Mesenchymal stem cell (in vitro differentiated cells and primary cell): ENCODE results near the gene TOR1B.

Experiments
- DNase-seq: peaks from one replicate; pipeline ENCODE4 v3.0.0-alpha.2; 2013
- H2AFZ ChIP-seq: one replicate; pipeline ENCODE4 v1.6.1; 2013; ENCODE audit warnings: low read depth, mild to moderate bottlenecking, control low read depth, inconsistent platforms, low read length, moderate library complexity
- H2AK5ac ChIP-seq: 2 replicates; pipeline ENCODE4 v1.6.1; 2013; ENCODE audit warnings: low read length, moderate library complexity, mild to moderate bottlenecking, inconsistent platforms; ENCODE audit not compliant: severe bottlenecking
- H2BK120ac ChIP-seq: one replicate; pipeline ENCODE4 v1.6.1; 2013; ENCODE audit warnings: low read depth, mild to moderate bottlenecking, inconsistent platforms, low read length, moderate library complexity
- H2BK12ac ChIP-seq, 2 experiments: one replicate each; pipeline ENCODE4 v1.6.1; 2013; ENCODE audit warnings: inconsistent platforms in 2 of 2, low read length in 2 of 2, mild to moderate bottlenecking in 2 of 2, moderate library complexity in 2 of 2, control low read depth in 1 of 2
- H2BK15ac ChIP-seq: one replicate; pipeline ENCODE4 v1.6.1; 2013; ENCODE audit warnings: mild to moderate bottlenecking, low read depth, inconsistent platforms; ENCODE audit not compliant: poor library complexity, severe bottlenecking
- H2BK5ac ChIP-seq: 2 replicates; pipeline ENCODE4 v1.6.1; 2013; ENCODE audit warnings: low read depth, mild to moderate bottlenecking, low read length, control low read depth, inconsistent platforms; ENCODE audit not compliant: poor library complexity, severe bottlenecking
- H3K14ac ChIP-seq, 2 experiments: one replicate each; pipeline ENCODE4 v1.6.1; 2013; ENCODE audit warnings: inconsistent platforms in 2 of 2, low read length in 2 of 2, control low read depth in 1 of 2, mild to moderate bottlenecking in 1 of 2, moderate library complexity in 1 of 2
- H3K18ac ChIP-seq, 2 experiments: one replicate each; pipeline ENCODE4 v1.6.1; 2013; ENCODE audit warnings: inconsistent platforms in 2 of 2, low read length in 2 of 2, control low read depth in 1 of 2, low read depth in 1 of 2, mild to moderate bottlenecking in 1 of 2
- H3K23ac ChIP-seq, 2 experiments: one replicate each; pipeline ENCODE4 v1.6.1; 2013; ENCODE audit warnings: inconsistent platforms in 2 of 2, low read length in 2 of 2, mild to moderate bottlenecking in 2 of 2, moderate library complexity in 2 of 2, control low read depth in 1 of 2
- H3K27ac ChIP-seq: 2 replicates; pipeline ENCODE4 v1.5.1; 2013; ENCODE audit warnings: mild to moderate bottlenecking, moderate library complexity, low read length, control low read depth, inconsistent platforms; ENCODE audit not compliant: poor library complexity, severe bottlenecking
- H3K27me3 ChIP-seq, 2 experiments: 2 replicates each; pipeline versions ENCODE4 v1.6.1 to v1.7.0; 2013; ENCODE audit warnings: low read length in 2 of 2, mild to moderate bottlenecking in 2 of 2, moderate library complexity in 2 of 2, control low read depth in 1 of 2, inconsistent platforms in 1 of 2; ENCODE audit not compliant: control insufficient read depth in 1 of 2, insufficient read depth in 1 of 2
- H3K36me3 ChIP-seq, 2 experiments: 2 replicates each; pipeline versions ENCODE4 v1.6.1 to v1.7.0; 2013; ENCODE audit warnings: low read length in 2 of 2, control low read depth in 1 of 2, inconsistent platforms in 1 of 2, low read depth in 1 of 2, mild to moderate bottlenecking in 1 of 2; ENCODE audit not compliant: insufficient read depth in 2 of 2, control insufficient read depth in 1 of 2
- H3K4ac ChIP-seq, 2 experiments: one replicate each; pipeline ENCODE4 v1.6.1; 2013; ENCODE audit warnings: inconsistent platforms in 2 of 2, low read length in 2 of 2, mild to moderate bottlenecking in 2 of 2, moderate library complexity in 2 of 2, control low read depth in 1 of 2, low read depth in 1 of 2
- H3K4me1 ChIP-seq: 2 replicates; pipeline ENCODE4 v1.6.1; 2013; ENCODE audit warnings: low read depth, low read length, control low read depth; ENCODE audit not compliant: control insufficient read depth, insufficient read depth
- H3K4me2 ChIP-seq: 2 replicates; pipeline ENCODE4 v1.6.1; 2013; ENCODE audit warnings: low read length, mild to moderate bottlenecking, inconsistent platforms; ENCODE audit not compliant: poor library complexity, severe bottlenecking
- H3K4me3 ChIP-seq, 2 experiments: 2 replicates each; pipeline versions ENCODE4 v1.5.1 to v1.7.0; 2013; ENCODE audit warnings: low read length in 2 of 2, mild to moderate bottlenecking in 2 of 2, control low read depth in 1 of 2, low read depth in 1 of 2; ENCODE audit not compliant: insufficient read depth in 1 of 2
- H3K79me1 ChIP-seq: replicated peaks from 2 replicates; pipeline ENCODE4 v1.6.1; 2013; ENCODE audit warnings: mild to moderate bottlenecking, control low read depth, low read length, inconsistent platforms; ENCODE audit not compliant: poor library complexity, severe bottlenecking
- H3K9ac ChIP-seq: 2 replicates; pipeline ENCODE4 v1.7.0; 2013; ENCODE audit warnings: mild to moderate bottlenecking, low read length, moderate library complexity
- H3K9me3 ChIP-seq: 2 replicates; pipeline ENCODE4 v1.7.0; 2013; ENCODE audit warnings: mild to moderate bottlenecking, low read length; ENCODE audit not compliant: control insufficient read depth
- H4K8ac ChIP-seq: one replicate; pipeline ENCODE4 v1.6.1; 2013; ENCODE audit warnings: inconsistent platforms, mild to moderate bottlenecking, low read length, moderate library complexity
- H4K91ac ChIP-seq: one replicate; pipeline ENCODE4 v1.6.1; 2013; ENCODE audit warnings: mild to moderate bottlenecking, low read length, inconsistent platforms
- WGBS: methylation state at CpG from one replicate; pipeline ENCODE4 v1.1.7; 2013; ENCODE audit warnings: mixed read lengths; 5-methylcytosine and 5-hydroxymethylcytosine counted together

Gene TOR1B

GRCh38 chr9:129823935-129824601, 21.1 kb downstream of the TOR1B start, which contains the start of gene TOR1A:
TOR1A (minus strand) TSS chr9:129824136; CDS start chr9:129824085, 51 bp downstream.
- peak within 1 kb of the TSS; percentile 32 to 85 for H3K4ac ChIP-seq
- H3K36me3 ChIP-seq, result peaks cover 39 to 56% of the 10 kb centered on the region in 2 experiments
- H3K4me1 ChIP-seq, result peaks cover 6% of the 10 kb centered on the region
- peak within 1 kb of the TSS; percentile 84 to 91 for H3K18ac ChIP-seq
- peak within 1 kb of the TSS in 1 of 2 experiments; percentile 46 for H3K14ac ChIP-seq
- H3K4me3 ChIP-seq, result peak within 1 kb of the TSS; percentile 81 to 82
- H3K23ac ChIP-seq, result no peak within 1 kb of the TSS
- peak within 1 kb of the TSS; percentile 87 for H3K4me2 ChIP-seq
- H2BK12ac ChIP-seq, result no peak within 1 kb of the TSS
- H3K27me3 ChIP-seq, result no peaks in the 10 kb centered on the region
- no peak within 1 kb of the TSS for H2BK5ac ChIP-seq
- peak within 1 kb of the TSS; percentile 87 for H3K9ac ChIP-seq
- peak within 1 kb of the TSS; percentile 94 for H4K91ac ChIP-seq
- peak within 1 kb of the TSS; percentile 86 for H4K8ac ChIP-seq
- 6% methylated on average over 42 of the region's 47 CpGs for WGBS
- peak within 1 kb of the TSS; percentile 59 for H3K27ac ChIP-seq
- peak within 1 kb of the TSS; percentile 88 for H2BK120ac ChIP-seq
- H2AFZ ChIP-seq, result peak within 1 kb of the TSS; percentile 39
- peak; percentile 95 for DNase-seq
- peak within 1 kb of the TSS; percentile 34 for H2BK15ac ChIP-seq
- H2AK5ac ChIP-seq, result no peak within 1 kb of the TSS
- H3K9me3 ChIP-seq, result no peaks in the 10 kb centered on the region
- H3K79me1 ChIP-seq, result peaks cover 15% of the 10 kb centered on the region

- no peak overlapping the region for H2BK120ac ChIP-seq
- H3K4me1 ChIP-seq, result peaks cover 6% of the 10 kb centered on the region
- no peak overlapping the region for H3K23ac ChIP-seq
- H4K91ac ChIP-seq, result no peak overlapping the region
- no peak overlapping the region for H4K8ac ChIP-seq
- H2AK5ac ChIP-seq, result no peak overlapping the region
- 97% methylated on average over 6 of the region's 6 CpGs for WGBS
- H3K4ac ChIP-seq, result no peak overlapping the region
- no peak overlapping the region for H3K4me3 ChIP-seq
- no peak overlapping the region for H2BK5ac ChIP-seq
- peaks cover 42 to 62% of the 10 kb centered on the region in 2 experiments for H3K36me3 ChIP-seq
- H2BK12ac ChIP-seq, result no peak overlapping the region
- no peaks in the 10 kb centered on the region for H3K9me3 ChIP-seq
- H2BK15ac ChIP-seq, result no peak overlapping the region
- DNase-seq, result no peak
- H3K9ac ChIP-seq, result no peak overlapping the region
- no peak overlapping the region for H3K27ac ChIP-seq
- H2AFZ ChIP-seq, result no peak overlapping the region
- H3K4me2 ChIP-seq, result no peak overlapping the region
- H3K27me3 ChIP-seq, result no peaks in the 10 kb centered on the region
- no peak overlapping the region for H3K18ac ChIP-seq
- H3K14ac ChIP-seq, result no peak overlapping the region
- H3K79me1 ChIP-seq, result peaks cover 7% of the 10 kb centered on the region
Measured at GRCh38 chr9:129826344-129826743, 23.4 kb downstream of the TOR1B start.

GRCh38 chr9:129826759-129827158, 23.8 kb downstream of the TOR1B start:
- Histone ChIP-seq H3K27ac (no peak overlapping the region), H3K27me3 (no peaks in the 10 kb centered on the region), H3K4me1 (peaks cover 6% of the 10 kb centered on the region), H4K8ac (no peak overlapping the region), H3K18ac (no peak overlapping the region), H3K4ac (no peak overlapping the region), H3K9ac (no peak overlapping the region), H2BK12ac (no peak overlapping the region), H3K4me2 (no peak overlapping the region), H3K36me3 (peaks cover 42 to 62% of the 10 kb centered on the region in 2 experiments), H3K9me3 (no peaks in the 10 kb centered on the region), H4K91ac (no peak overlapping the region), H2BK120ac (no peak overlapping the region), H2BK15ac (no peak overlapping the region), H3K79me1 (peaks cover 5% of the 10 kb centered on the region), H2AK5ac (no peak overlapping the region), H3K4me3 (no peak overlapping the region), H2BK5ac (no peak overlapping the region), H3K23ac (no peak overlapping the region), H3K14ac (no peak overlapping the region), H2AFZ (no peak overlapping the region)
- no CpG with 5 or more reads among the region's 1 CpG for WGBS
- DNase-seq, result no peak

GRCh38 chr9:129828051-129828450, 25.1 kb downstream of the TOR1B start:
- Histone ChIP-seq H4K8ac (no peak overlapping the region), H3K18ac (no peak overlapping the region), H2BK15ac (no peak overlapping the region), H3K4me2 (no peak overlapping the region), H3K4me1 (no peaks in the 10 kb centered on the region), H3K27me3 (no peaks in the 10 kb centered on the region), H3K9ac (no peak overlapping the region), H3K9me3 (no peaks in the 10 kb centered on the region), H3K4me3 (no peak overlapping the region), H2BK12ac (no peak overlapping the region), H4K91ac (no peak overlapping the region), H2AFZ (no peak overlapping the region), H3K4ac (no peak overlapping the region), H3K79me1 (no peaks in the 10 kb centered on the region), H2BK120ac (no peak overlapping the region), H2AK5ac (no peak overlapping the region), H3K14ac (no peak overlapping the region), H3K36me3 (peaks cover 42 to 65% of the 10 kb centered on the region in 2 experiments), H3K27ac (no peak overlapping the region), H3K23ac (no peak overlapping the region), H2BK5ac (no peak overlapping the region)
- 98% methylated on average over 6 of the region's 9 CpGs for WGBS
- no peak for DNase-seq
